Measurements from ENCODE around the gene PTAFR. TPM values are rescaled to one million over a fixed set of nuclear protein-coding genes. Genes with fewer than 3 reads are reported as not detected.

Gene PTAFR
- total RNA-seq, 1 experiment from 2014 or later = 1.9 TPM

- Histone ChIP-seq H2AFZ (ENCODE audit: low read length) (no peak overlapping the region), H4K8ac (replicated peaks; ENCODE audit: insufficient read length, low read depth, low read length) (no peak overlapping the region), H3T11ph (ENCODE audit: low read length) (no peak overlapping the region), H3K27ac (ENCODE audit: insufficient read length, low read depth, low read length) (no peak overlapping the region), H4K91ac (ENCODE audit: insufficient read length, low read depth, low read length) (no peak overlapping the region), H3K9me3 (ENCODE audit: control insufficient read depth, low read depth, low read length) (no peaks in the 10 kb centered on the region), H3K56ac (ENCODE audit: insufficient read length, low read depth, low read length) (no peak overlapping the region), H3K18ac (ENCODE audit: insufficient read length, low read depth, low read length) (no peak overlapping the region), H4K5ac (ENCODE audit: insufficient read length, low read depth, low read length) (no peak overlapping the region), H2BK20ac (ENCODE audit: low read depth, low read length, poor library complexity, severe bottlenecking) (no peak overlapping the region), H3K14ac (ENCODE audit: insufficient read depth, low read length) (no peak overlapping the region), H2AK5ac (ENCODE audit: insufficient read length, low read length) (no peak overlapping the region), H3K4me2 (ENCODE audit: insufficient read depth, insufficient read length, low read length) (no peak overlapping the region), H3K79me1 (ENCODE audit: insufficient read depth, low read depth, low read length, poor library complexity, severe bottlenecking) (no peaks in the 10 kb centered on the region), H3K23me2 (ENCODE audit: insufficient read length, low read depth, low read length, poor library complexity, severe bottlenecking) (no peaks in the 10 kb centered on the region), H2BK120ac (ENCODE audit: low read depth, low read length, poor library complexity, severe bottlenecking) (no peak overlapping the region), H3K79me2 (ENCODE audit: insufficient read depth, low read length) (no peaks in the 10 kb centered on the region), H4K20me1 (ENCODE audit: control insufficient read depth, insufficient read depth, insufficient read length) (no peaks in the 10 kb centered on the region), H2BK5ac (ENCODE audit: insufficient read length, low read length) (no peak overlapping the region), H2BK12ac (ENCODE audit: insufficient read length, low read depth, low read length) (no peak overlapping the region), H2BK15ac (ENCODE audit: low read depth, low read length) (no peak overlapping the region), H3K27me3 (ENCODE audit: insufficient read depth, low read length) (no peaks in the 10 kb centered on the region), H3K4ac (ENCODE audit: low read depth, low read length) (no peak overlapping the region), H3K23ac (ENCODE audit: insufficient read length, low read depth, low read length) (no peak overlapping the region), H3K4me1 (ENCODE audit: insufficient read depth, low read length) (no peaks in the 10 kb centered on the region), H3K9ac (ENCODE audit: extremely low read depth, insufficient read length, low read length) (no peak overlapping the region)
- no peaks in the 10 kb centered on the region for H3K27me3 Mint-ChIP-seq (ENCODE audit: low read depth)
- no peak for TF ChIP-seq CTCF (conservative IDR thresholded peaks at IDR 0.05)
- H3K4me1 Mint-ChIP-seq = peaks cover 3 to 4% of the 10 kb centered on the region in 2 experiments; a peak in 3 of 4 replicates
- H3K9me3 Mint-ChIP-seq = no peaks in the 10 kb centered on the region
- no peak for DNase-seq
- no peak overlapping the region for H3K27ac Mint-ChIP-seq
- no peaks in the 10 kb centered on the region for H3K36me3 Mint-ChIP-seq (ENCODE audit: insufficient read depth in 1 of 3, low read depth in 3 of 3)
- no peak overlapping the region for H3K4me3 Mint-ChIP-seq
- WGBS (ENCODE audit: extremely low coverage, insufficient read length, low lambda C conversion rate) = no CpG with 5 or more reads among the region's 1 CpG
These were observed 8.6 kb upstream of the PTAFR start for GRCh38 chr1:28185071-28185470.
